Neuron (in vitro differentiated cells): ENCODE results near the gene IRF2.
"Not testable (repeated sequence)": the region's sequence is repeated elsewhere in the genome, so short reads cannot be mapped to it uniquely, and the experiment has no call there.

ENCODE experiments used
- H2AFZ ChIP-seq: one replicate; pipeline ENCODE4 v1.6.1; 2013; ENCODE audit warnings: low read depth, mild to moderate bottlenecking, inconsistent platforms, low read length, moderate library complexity
- H3K27me3 ChIP-seq: one replicate; pipeline ENCODE4 v1.6.1; 2013; ENCODE audit warnings: low read length; ENCODE audit not compliant: insufficient read depth
- H3K36me3 ChIP-seq: one replicate; pipeline ENCODE4 v1.6.1; 2013; ENCODE audit warnings: low read length; ENCODE audit not compliant: insufficient read depth
- H3K4me1 ChIP-seq: one replicate; pipeline ENCODE4 v1.6.1; 2013; ENCODE audit warnings: low read length; ENCODE audit not compliant: insufficient read depth
- H3K4me3 ChIP-seq: 2 replicates; pipeline ENCODE4 v1.5.1; 2013; ENCODE audit warnings: mild to moderate bottlenecking, low read length, moderate library complexity
- H3K9me3 ChIP-seq: one replicate; pipeline ENCODE4 v1.6.1; 2013; ENCODE audit warnings: low read length

The IRF2 gene

GRCh38 chr4:184376923-184377322, 97.4 kb downstream of the IRF2 start:
- Histone ChIP-seq H2AFZ (no peak overlapping the region), H3K4me3 (no peak overlapping the region), H3K9me3 (no peaks in the 10 kb centered on the region), H3K27me3 (no peaks in the 10 kb centered on the region), H3K36me3 (no peaks in the 10 kb centered on the region), H3K4me1 (no peaks in the 10 kb centered on the region)

- Histone ChIP-seq H3K9me3 (no peaks in the 10 kb centered on the region), H3K36me3 (no peaks in the 10 kb centered on the region), H3K4me3 (no peak overlapping the region), H3K27me3 (no peaks in the 10 kb centered on the region), H3K4me1 (peaks cover 2% of the 10 kb centered on the region), H2AFZ (no peak overlapping the region)
Observed at GRCh38 chr4:184376126-184376838, 98.1 kb downstream of the IRF2 start.

- not testable (repeated sequence) for H2AFZ ChIP-seq, H3K4me1 ChIP-seq, H3K36me3 ChIP-seq, H3K4me3 ChIP-seq, H3K9me3 ChIP-seq, H3K27me3 ChIP-seq
Observed at GRCh38 chr4:184375623-184376022, 98.7 kb downstream of the IRF2 start.

- no peak overlapping the region for H3K4me3 ChIP-seq
- no peak overlapping the region for H2AFZ ChIP-seq
- no peaks in the 10 kb centered on the region for H3K9me3 ChIP-seq
Observed at GRCh38 chr4:184375027-184375426, 99.3 kb downstream of the IRF2 start.

GRCh38 chr4:184373886-184374405, 100.4 kb downstream of the IRF2 start:
- peaks cover 9% of the 10 kb centered on the region for H3K4me1 ChIP-seq
- no peak overlapping the region for H3K4me3 ChIP-seq
- no peaks in the 10 kb centered on the region for H3K36me3 ChIP-seq
- H3K27me3 ChIP-seq, result no peaks in the 10 kb centered on the region
- H3K9me3 ChIP-seq, result no peaks in the 10 kb centered on the region
- no peak overlapping the region for H2AFZ ChIP-seq

More at GRCh38 chr4:184375027-184375426, 99.3 kb downstream of the IRF2 start:
- H3K4me1 ChIP-seq, result peaks cover 9% of the 10 kb centered on the region
- no peaks in the 10 kb centered on the region for H3K36me3 ChIP-seq
- H3K27me3 ChIP-seq, result no peaks in the 10 kb centered on the region

- Histone ChIP-seq H3K27me3 (no peaks in the 10 kb centered on the region), H3K36me3 (no peaks in the 10 kb centered on the region), H3K9me3 (no peaks in the 10 kb centered on the region), H3K4me3 (no peak overlapping the region), H2AFZ (peak overlapping the region; percentile 5), H3K4me1 (peaks cover 9% of the 10 kb centered on the region)
Observed at GRCh38 chr4:184371390-184371787, 103.0 kb downstream of the IRF2 start.

- Histone ChIP-seq H2AFZ (peak overlapping the region; percentile 5), H3K4me3 (no peak overlapping the region), H3K36me3 (no peaks in the 10 kb centered on the region), H3K9me3 (no peaks in the 10 kb centered on the region), H3K27me3 (no peaks in the 10 kb centered on the region), H3K4me1 (peaks cover 9% of the 10 kb centered on the region)
Observed at GRCh38 chr4:184370711-184371389, 103.5 kb downstream of the IRF2 start.

- Histone ChIP-seq H3K9me3 (no peaks in the 10 kb centered on the region), H3K36me3 (no peaks in the 10 kb centered on the region), H2AFZ (no peak overlapping the region), H3K4me1 (peaks cover 9% of the 10 kb centered on the region), H3K27me3 (no peaks in the 10 kb centered on the region), H3K4me3 (no peak overlapping the region)
Observed at GRCh38 chr4:184369871-184370270, 104.5 kb downstream of the IRF2 start.

- no peak overlapping the region for H3K4me3 ChIP-seq
- H2AFZ ChIP-seq, result no peak overlapping the region
- H3K36me3 ChIP-seq, result no peaks in the 10 kb centered on the region
- H3K27me3 ChIP-seq, result no peaks in the 10 kb centered on the region
- H3K4me1 ChIP-seq, result peaks cover 9% of the 10 kb centered on the region
- no peaks in the 10 kb centered on the region for H3K9me3 ChIP-seq
Observed at GRCh38 chr4:184368731-184369130, 105.6 kb downstream of the IRF2 start.

- H3K4me1 ChIP-seq, result peaks cover 9% of the 10 kb centered on the region
- no peaks in the 10 kb centered on the region for H3K9me3 ChIP-seq
- no peak overlapping the region for H2AFZ ChIP-seq
- H3K27me3 ChIP-seq, result no peaks in the 10 kb centered on the region
- no peaks in the 10 kb centered on the region for H3K36me3 ChIP-seq
- no peak overlapping the region for H3K4me3 ChIP-seq
Observed at GRCh38 chr4:184368290-184368689, 106.1 kb downstream of the IRF2 start.

GRCh38 chr4:184364100-184364921, 110.0 kb downstream of the IRF2 start:
- Histone ChIP-seq H3K4me3 (no peak overlapping the region), H3K36me3 (no peaks in the 10 kb centered on the region), H2AFZ (no peak overlapping the region), H3K27me3 (no peaks in the 10 kb centered on the region), H3K9me3 (no peaks in the 10 kb centered on the region), H3K4me1 (no peaks in the 10 kb centered on the region)

GRCh38 chr4:184363258-184363657, 111.1 kb downstream of the IRF2 start:
- H3K4me1 ChIP-seq, result no peaks in the 10 kb centered on the region
- H2AFZ ChIP-seq, result no peak overlapping the region
- no peaks in the 10 kb centered on the region for H3K27me3 ChIP-seq
- H3K4me3 ChIP-seq, result no peak overlapping the region
- H3K36me3 ChIP-seq, result no peaks in the 10 kb centered on the region
- no peaks in the 10 kb centered on the region for H3K9me3 ChIP-seq

GRCh38 chr4:184362396-184362795, 112.0 kb downstream of the IRF2 start:
- Histone ChIP-seq H3K4me3 (no peak overlapping the region), H2AFZ (no peak overlapping the region), H3K4me1 (no peaks in the 10 kb centered on the region), H3K36me3 (no peaks in the 10 kb centered on the region), H3K27me3 (no peaks in the 10 kb centered on the region), H3K9me3 (no peaks in the 10 kb centered on the region)
